Fibroblast of peridontal ligament (primary cell): ENCODE results near the gene FBLN2.
A peak's percentile ranks its signal among the peaks of the same experiment; 100 is the strongest.
"Not testable (repeated sequence)": the region's sequence is repeated elsewhere in the genome, so short reads cannot be mapped to it uniquely, and the experiment has no call there.

Experiments used
- DNase-seq: peaks from one replicate; pipeline ENCODE4 v3.0.0-alpha.2; 2010; ENCODE audit errors: extremely low read depth

The FBLN2 gene

GRCh38 chr3:13548696-13549622 lies at the start of gene FBLN2:
TSS of gene FBLN2 (plus strand) at chr3:13549125. CDS start at chr3:13570356, 21,231 bp downstream.
- DNase-seq: no peak

- not testable (repeated sequence) for DNase-seq
Measured at GRCh38 chr3:13499246-13499645, 49.7 kb upstream of the FBLN2 start.

- no peak for DNase-seq
Measured at GRCh38 chr3:13500133-13500885, 48.6 kb upstream of the FBLN2 start.

GRCh38 chr3:13501056-13501455 lies 47.9 kb upstream of the FBLN2 start:
- DNase-seq: no peak

DNA sequence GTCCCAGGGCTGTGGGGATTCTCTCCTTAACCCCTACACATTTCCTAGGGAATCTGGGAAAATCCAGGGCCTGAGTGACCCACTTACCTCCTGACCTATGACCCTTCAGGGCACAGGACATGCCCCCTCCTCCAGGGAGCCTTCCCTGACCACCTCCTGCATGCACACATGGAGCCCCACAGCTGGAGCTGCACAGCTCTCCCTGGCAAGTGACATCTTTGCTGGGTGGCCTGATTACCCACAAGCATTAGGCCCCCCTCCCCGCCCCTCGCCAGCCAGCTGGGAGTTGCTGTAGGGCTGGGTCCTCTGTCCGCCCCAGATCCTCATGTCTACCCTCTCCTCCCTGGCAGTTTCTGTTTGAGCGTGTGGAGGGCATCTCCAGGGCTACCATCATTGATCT lies 47.4 kb upstream of the FBLN2 start:
- no peak for DNase-seq

GRCh38 chr3:13501958-13502790 lies 46.8 kb upstream of the FBLN2 start:
- no peak for DNase-seq

DNA sequence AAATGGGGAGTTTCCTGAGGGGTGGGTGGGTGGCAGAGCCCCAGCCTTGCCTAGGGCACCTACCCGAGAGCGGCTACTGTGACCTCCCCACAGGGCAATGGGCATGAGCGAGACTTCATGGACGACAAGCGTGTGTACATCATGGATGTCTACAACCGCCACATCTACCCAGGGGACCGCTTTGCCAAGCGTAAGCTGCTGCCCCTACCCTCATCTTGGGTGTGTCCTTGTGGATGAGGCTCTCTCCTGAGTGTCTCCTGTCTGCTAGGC lies 46.2 kb upstream of the FBLN2 start:
- DNase-seq: no peak

GRCh38 chr3:13504161-13504831 lies 44.6 kb upstream of the FBLN2 start:
- DNase-seq: no peak

DNA sequence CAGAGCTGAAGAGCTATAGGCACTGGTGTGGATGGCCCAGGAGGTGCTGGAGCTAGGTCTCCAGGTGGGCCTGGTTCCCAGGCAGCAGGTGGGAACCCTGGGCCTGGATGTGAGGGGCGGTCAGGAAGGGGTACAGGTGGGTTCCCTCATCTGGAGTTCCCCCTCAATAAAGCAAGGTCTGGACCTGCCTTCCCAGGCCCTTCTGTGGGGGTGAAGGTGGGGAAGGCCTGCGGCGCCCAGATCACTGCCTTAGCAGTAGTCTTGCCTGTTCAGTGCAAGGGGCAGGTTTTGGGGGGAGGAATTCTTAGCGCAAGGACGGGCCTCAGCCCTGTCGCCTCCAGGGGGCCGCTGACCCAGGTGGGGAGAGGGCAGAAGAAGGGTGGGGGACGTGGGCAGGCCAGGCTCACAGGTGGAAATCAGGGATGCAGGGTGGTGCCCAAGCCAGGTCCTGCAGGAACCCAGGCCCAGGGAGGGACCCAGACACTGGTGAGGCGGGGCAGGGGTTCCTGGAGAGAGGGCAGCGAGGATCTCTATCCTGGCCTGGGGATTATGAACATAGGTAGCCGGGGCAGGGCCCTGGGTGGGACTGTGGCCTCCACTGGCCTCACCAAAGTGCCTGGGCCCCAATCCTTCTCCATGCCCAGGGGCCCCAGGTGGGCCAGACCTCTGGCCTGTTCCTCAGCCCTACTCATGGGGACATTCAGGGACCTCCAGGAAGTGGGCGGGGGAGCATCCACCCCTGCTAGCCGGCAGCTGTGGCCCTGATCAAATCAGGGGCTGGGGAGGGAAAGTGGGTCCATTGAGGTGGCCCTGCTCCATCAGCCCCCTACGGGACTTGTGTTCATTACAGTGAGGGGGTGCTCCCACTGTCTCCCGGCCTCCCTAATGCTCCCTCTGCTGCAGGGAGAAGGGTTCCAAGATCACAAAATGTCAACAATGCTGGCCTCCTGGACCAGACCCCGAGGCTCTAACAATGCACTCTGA lies 43.5 kb upstream of the FBLN2 start:
- no peak for DNase-seq

- DNase-seq: no peak
Measured at GRCh38 chr3:13506239-13506638, 42.7 kb upstream of the FBLN2 start.

- no peak for DNase-seq
Measured at GRCh38 chr3:13506680-13507079, 42.2 kb upstream of the FBLN2 start.

DNA sequence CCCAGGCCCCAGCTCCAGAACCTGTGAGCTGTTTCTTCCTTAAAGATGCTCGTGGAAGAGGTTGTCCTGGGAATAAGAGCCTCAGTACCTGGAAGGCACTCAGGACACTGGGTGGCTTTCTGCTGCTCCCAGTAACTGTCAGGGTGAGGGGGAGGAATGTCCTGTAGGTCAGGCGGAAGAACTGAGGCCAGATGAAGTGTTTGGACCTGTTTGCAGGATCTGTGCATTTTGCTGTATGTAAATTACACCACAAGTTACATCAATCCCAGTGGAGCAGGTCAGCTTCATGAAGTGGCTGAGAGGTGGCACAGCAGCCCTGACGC lies 41.7 kb upstream of the FBLN2 start:
- no peak for DNase-seq

DNA sequence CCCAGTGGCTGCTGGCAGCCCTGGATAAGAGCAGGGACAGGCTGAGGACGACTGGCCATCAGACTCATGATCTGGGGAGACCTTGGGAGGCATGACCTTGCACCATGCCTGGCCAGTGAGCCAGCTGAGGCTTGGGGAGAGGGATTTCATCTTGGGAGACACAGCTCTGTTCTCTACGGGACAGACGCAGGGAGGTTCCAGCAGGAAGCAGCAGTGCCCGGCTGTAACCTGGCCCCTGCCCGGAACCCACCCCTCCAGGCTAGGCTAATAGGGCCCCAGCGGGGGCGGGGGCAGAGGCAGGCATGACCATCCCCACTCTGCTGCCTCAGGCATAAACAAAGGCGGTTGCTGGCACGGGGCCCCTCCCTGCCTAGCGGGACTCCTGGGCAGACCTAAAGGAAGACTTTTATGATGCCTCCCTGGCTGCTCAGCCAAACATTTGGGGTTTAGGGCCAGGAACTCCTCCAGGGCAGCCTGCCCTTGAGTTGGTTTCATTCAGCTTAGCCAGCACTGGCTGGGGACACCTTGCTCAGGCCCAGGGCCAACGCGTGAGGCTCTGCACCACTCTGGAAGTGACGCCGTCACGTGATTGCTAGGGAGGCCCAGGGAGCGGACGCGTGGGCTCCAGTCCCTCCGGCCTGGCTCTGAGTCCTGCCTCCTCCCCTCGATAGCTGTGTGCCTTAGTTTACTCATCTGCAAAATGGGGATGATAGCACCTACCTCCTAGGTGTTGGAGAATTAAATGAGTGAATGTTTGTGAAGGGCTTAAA lies 41.2 kb upstream of the FBLN2 start:
- DNase-seq: peak; percentile 26

DNA sequence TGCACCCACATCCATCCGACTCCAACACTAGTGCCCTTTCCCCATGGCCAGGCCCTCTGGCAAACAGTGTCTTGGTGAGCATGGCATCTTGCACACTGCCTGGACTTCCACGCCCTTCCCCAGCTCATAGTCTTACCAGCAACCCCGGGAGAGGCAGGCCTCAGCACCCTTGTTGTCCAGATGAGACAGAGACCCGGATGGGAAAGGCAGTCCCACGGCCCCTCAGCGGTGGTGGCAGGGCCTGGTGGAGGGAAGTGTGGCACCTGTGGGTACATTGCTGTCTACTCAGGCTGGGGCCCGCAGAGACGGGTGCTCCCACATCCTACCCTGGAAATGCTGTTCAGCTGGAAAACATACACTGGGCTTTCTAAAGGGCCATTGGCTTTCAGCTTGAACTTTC lies 40.4 kb upstream of the FBLN2 start:
- no peak for DNase-seq

- no peak for DNase-seq
Measured at GRCh38 chr3:13509059-13509815, 39.7 kb upstream of the FBLN2 start.

GRCh38 chr3:13509816-13510192 lies 39.1 kb upstream of the FBLN2 start:
- no peak for DNase-seq

DNA sequence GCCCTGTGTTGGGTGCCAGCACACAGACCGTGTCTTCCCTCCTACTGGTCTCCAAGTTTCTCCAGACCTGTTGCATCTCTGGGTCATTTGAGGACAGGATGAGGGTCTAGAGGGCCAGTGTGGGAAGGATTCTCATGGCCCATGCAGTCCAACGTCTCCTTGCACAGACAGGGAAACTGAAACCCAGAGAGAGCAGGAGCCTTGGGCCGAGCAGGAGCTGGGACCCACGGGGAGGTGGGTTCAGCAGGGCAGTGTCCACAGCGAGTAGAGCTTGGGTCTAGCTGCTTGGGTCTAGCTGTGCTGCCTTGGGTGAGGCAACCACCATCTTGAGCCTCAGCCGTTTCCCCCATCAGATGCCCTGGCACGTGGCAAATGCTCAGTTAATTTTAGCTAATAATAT lies 36.5 kb upstream of the FBLN2 start:
- DNase-seq: no peak

GRCh38 chr3:13513051-13513912 lies 35.6 kb upstream of the FBLN2 start:
- peak; percentile 63 for DNase-seq
